HCT116 (cell line): ENCODE data around the gene BORA. TPM values are rescaled to one million over a fixed set of nuclear protein-coding genes. Genes with fewer than 3 reads are reported as not detected.

Experiments used
- ATAC-seq: fragments of 200-7000 bp; cut with Tn5 transposase; 2 replicates; pipeline ENCODE4 v1.9.1; 2020; ENCODE audit warnings: mild to moderate bottlenecking, moderate library complexity
- BruUV-seq: library from RNA; stranded (reverse); fragments of 400-500 nt; replicated peaks from 2 replicates; lab custom pipeline; 2021; lab: Mats Ljungman, UMichigan
- CTCF ChIA-PET: fragments of 300-600 bp; sonication (Branson Sonifier 250); formaldehyde crosslinking; loops from one replicate; lab custom pipeline; 2021; ENCODE audit warnings: antibody characterized with exemption; lab: Charles Lee
- POLR2A ChIA-PET: fragments of 300-600, 350-600 bp; sonication (Branson Sonifier 250); formaldehyde crosslinking; loops from one replicate; lab custom pipeline; 2021; ENCODE audit warnings: antibody characterized with exemption; lab: Charles Lee
- RAD21 ChIA-PET, 2 experiments: fragments of 300-600 bp; sonication (Branson Sonifier 250); formaldehyde crosslinking; loops; one replicate each; lab custom pipeline; 2023; ENCODE audit warnings: low total read pairs in 2 of 2; ENCODE audit not compliant: uncharacterized antibody in 2 of 2, unreplicated experiment in 2 of 2, low non-redundant PET in 1 of 2; lab: Charles Lee
- DNase-seq: peaks from one replicate; pipeline ENCODE4 v3.0.0-alpha.2; 2010; ENCODE audit warnings: low read depth, low spot score
- H2AFZ ChIP-seq: fragments of 200-600 bp; shearing (Covaris generic), sonication (generic); 2 replicates; pipeline ENCODE4 v1.6.1; 2017; ENCODE audit warnings: low read depth, mixed run types, mixed read lengths, antibody characterized with exemption, low read length; ENCODE audit not compliant: poor library complexity, severe bottlenecking
- H3K27ac ChIP-seq: 2 replicates; pipeline ENCODE4 v1.5.1; 2012; ENCODE audit warnings: low read depth, low read length
- H3K27me3 ChIP-seq: fragments of 200-600 bp; sonication (generic); 2 replicates; pipeline ENCODE4 v1.6.1; 2016; ENCODE audit warnings: mixed run types, low read length, mixed read lengths; ENCODE audit not compliant: insufficient read depth
- H3K36me3 ChIP-seq, 2 experiments: fragments of 200-500 bp in 1 of 2; fragments of 200-600 bp in 1 of 2; sonication (Bioruptor generic) in 1 of 2; sonication (generic) in 1 of 2; 2 replicates each; pipeline versions ENCODE4 v1.5.1 to v1.6.1; 2014 to 2016; ENCODE audit warnings: low read length in 2 of 2, inconsistent platforms in 1 of 2, mixed read lengths in 1 of 2, mixed run types in 1 of 2; ENCODE audit not compliant: insufficient read depth in 2 of 2, control insufficient read depth in 1 of 2
- H3K4me1 ChIP-seq, 2 experiments: fragments of 200-600 bp in 1 of 2; sonication (generic) in 1 of 2; 2 replicates each; pipeline versions ENCODE4 v1.5.1 to v1.6.1; 2012 to 2017; ENCODE audit warnings: low read length in 2 of 2, inconsistent platforms in 1 of 2, mild to moderate bottlenecking in 1 of 2, mixed read lengths in 1 of 2, mixed run types in 1 of 2, moderate library complexity in 1 of 2; ENCODE audit not compliant: insufficient read depth in 2 of 2, control insufficient read depth in 1 of 2
- H3K4me2 ChIP-seq: fragments of 200-600 bp; sonication (generic); 2 replicates; pipeline ENCODE4 v1.6.1; 2017; ENCODE audit warnings: mixed run types, low read length, mixed read lengths
- H3K4me3 ChIP-seq, 2 experiments: fragments of 200-600 bp in 1 of 2; sonication (generic) in 1 of 2; replicated peaks in 1 of 2; 2 replicates each; pipeline ENCODE4 v1.5.1; 2011 to 2016; ENCODE audit warnings: low read length in 2 of 2, control low read depth in 1 of 2, low read depth in 1 of 2, mild to moderate bottlenecking in 1 of 2, mixed read lengths in 1 of 2, mixed run types in 1 of 2
- H3K79me2 ChIP-seq: fragments of 200-600 bp; sonication (generic); 2 replicates; pipeline ENCODE4 v1.6.1; 2017; ENCODE audit warnings: mild to moderate bottlenecking, mixed run types, low read length, moderate library complexity, mixed read lengths; ENCODE audit not compliant: insufficient read depth
- H3K9ac ChIP-seq: fragments of 200-600 bp; sonication (generic); 2 replicates; pipeline ENCODE4 v1.6.1; 2016; ENCODE audit warnings: low read length, mixed read lengths
- H3K9me2 ChIP-seq: fragments of 200-600 bp; sonication (generic), shearing (Covaris generic); 2 replicates; pipeline ENCODE4 v1.6.1; 2017; ENCODE audit warnings: mixed run types, mild to moderate bottlenecking, moderate library complexity; ENCODE audit not compliant: insufficient read depth
- H3K9me3 ChIP-seq, 2 experiments: fragments of 200-500 bp in 1 of 2; fragments of 200-600 bp in 1 of 2; sonication (Bioruptor generic) in 1 of 2; sonication (generic) in 1 of 2; 2 replicates each; pipeline ENCODE4 v1.6.1; 2014 to 2017; ENCODE audit warnings: low read length in 2 of 2, mixed read lengths in 2 of 2, inconsistent platforms in 1 of 2, low read depth in 1 of 2, mild to moderate bottlenecking in 1 of 2, mixed run types in 1 of 2, moderate library complexity in 1 of 2; ENCODE audit not compliant: control insufficient read depth in 1 of 2, insufficient read depth in 1 of 2
- H4K20me1 ChIP-seq: fragments of 200-600 bp; sonication (generic), shearing (Covaris generic); 2 replicates; pipeline ENCODE4 v1.6.1; 2017; ENCODE audit warnings: mixed run types, mild to moderate bottlenecking, moderate library complexity; ENCODE audit not compliant: insufficient read depth
- CBX3 ChIP-seq: IDR thresholded peaks from 2 replicates; pipeline ENCODE4 v1.6.1; 2012; ENCODE audit warnings: low read depth
- CEBPB ChIP-seq: IDR thresholded peaks from 2 replicates; pipeline ENCODE4 v1.6.1; 2012; ENCODE audit warnings: low read depth
- EGR1 ChIP-seq: IDR thresholded peaks from 2 replicates; pipeline ENCODE4 v1.6.1; 2012; ENCODE audit warnings: low read depth
- ELF1 ChIP-seq: IDR thresholded peaks from 2 replicates; pipeline ENCODE4 v1.6.1; 2012; ENCODE audit warnings: low read depth, borderline replicate concordance
- EZH2 ChIP-seq: fragments of 200-600 bp; sonication (generic); IDR thresholded peaks from 2 replicates; pipeline ENCODE4 v1.6.1; 2017; ENCODE audit warnings: antibody characterized with exemption, mixed run types
- EZH2phosphoT487 ChIP-seq: fragments of 200-600 bp; IDR thresholded peaks from 2 replicates; pipeline ENCODE4 v1.6.1; 2018; ENCODE audit warnings: antibody characterized with exemption, borderline replicate concordance
- FOSL1 ChIP-seq: IDR thresholded peaks from 2 replicates; pipeline ENCODE4 v1.6.1; 2012; ENCODE audit warnings: low read depth
- JUND ChIP-seq: IDR thresholded peaks from 2 replicates; pipeline ENCODE4 v1.6.1; 2012
- POLR2A ChIP-seq: IDR thresholded peaks from 2 replicates; pipeline ENCODE4 v1.7.0; 2011; ENCODE audit warnings: borderline replicate concordance; ENCODE audit not compliant: insufficient read depth, insufficient read length; ENCODE audit errors: extremely low read depth
- POLR2AphosphoS5 ChIP-seq: IDR thresholded peaks from 2 replicates; pipeline ENCODE4 v1.6.1; 2011; ENCODE audit warnings: mild to moderate bottlenecking, low read depth, low read length, moderate library complexity
- SIN3A ChIP-seq: IDR thresholded peaks from 2 replicates; pipeline ENCODE4 v1.6.1; 2012; ENCODE audit warnings: low read depth
- SP1 ChIP-seq: IDR thresholded peaks from 2 replicates; pipeline ENCODE4 v1.6.1; 2012; ENCODE audit warnings: low read depth
- SRF ChIP-seq: IDR thresholded peaks from 2 replicates; pipeline ENCODE4 v1.6.1; 2012; ENCODE audit warnings: low read depth
- TCF7L2 ChIP-seq: IDR thresholded peaks from 2 replicates; pipeline ENCODE4 v1.7.0; 2011; ENCODE audit warnings: borderline replicate concordance, inconsistent platforms; ENCODE audit not compliant: insufficient read depth, insufficient read length; ENCODE audit errors: extremely low read depth
- YY1 ChIP-seq: IDR thresholded peaks from 2 replicates; pipeline ENCODE4 v1.6.1; 2011; ENCODE audit warnings: low read length, low read depth, moderate library complexity, mild to moderate bottlenecking; ENCODE audit not compliant: insufficient replicate concordance; ENCODE audit errors: extremely low read depth
- ZFX ChIP-seq: fragments of 450-650 bp; IDR thresholded peaks from 2 replicates; pipeline ENCODE4 v1.6.1; 2017
- intact Hi-C: fragments of 100-400 bp; cut with micrococcal nuclease; formaldehyde crosslinking; loops from 2 replicates; pipeline ENCODE4 v1.10.0; 2022
- total RNA-seq: library from RNA; stranded (reverse); gene quantifications from one replicate; pipeline ENCODE4 v1.2.1, GENCODE V29; 2021; ENCODE audit not compliant: unreplicated experiment
- TF ChIP-seq, protein P1 (sequence below): IDR thresholded peaks from 2 replicates; pipeline ENCODE4 v1.6.1; 2011; ENCODE audit warnings: mild to moderate bottlenecking, low read length, moderate library complexity; ENCODE audit not compliant: insufficient replicate concordance; ENCODE audit errors: extremely low read depth
- TF ChIP-seq, protein P2 (sequence below): IDR thresholded peaks from 2 replicates; pipeline ENCODE4 v1.6.1; 2012; ENCODE audit warnings: low read depth
- TF ChIP-seq, protein P3 (sequence below), 3 experiments: fragments of 200-600 bp in 1 of 3; sonication (generic) in 1 of 3; IDR thresholded peaks in 2 of 3; conservative IDR thresholded peaks in 1 of 3; 2 replicates each; pipeline ENCODE4 v1.5.1; 2012 to 2017; ENCODE audit warnings: low read depth in 2 of 3, low read length in 2 of 3, antibody characterized with exemption in 1 of 3, borderline replicate concordance in 1 of 3, control low read depth in 1 of 3, mild to moderate bottlenecking in 1 of 3, mixed read lengths in 1 of 3, mixed run types in 1 of 3, moderate library complexity in 1 of 3; ENCODE audit not compliant: insufficient read depth in 1 of 3
- TF ChIP-seq, protein P4 (sequence below): IDR thresholded peaks from 2 replicates; pipeline ENCODE4 v1.6.1; 2012

Gene BORA
- total RNA-seq, 1 experiment from 2014 or later = 27.6 TPM

DNA sequence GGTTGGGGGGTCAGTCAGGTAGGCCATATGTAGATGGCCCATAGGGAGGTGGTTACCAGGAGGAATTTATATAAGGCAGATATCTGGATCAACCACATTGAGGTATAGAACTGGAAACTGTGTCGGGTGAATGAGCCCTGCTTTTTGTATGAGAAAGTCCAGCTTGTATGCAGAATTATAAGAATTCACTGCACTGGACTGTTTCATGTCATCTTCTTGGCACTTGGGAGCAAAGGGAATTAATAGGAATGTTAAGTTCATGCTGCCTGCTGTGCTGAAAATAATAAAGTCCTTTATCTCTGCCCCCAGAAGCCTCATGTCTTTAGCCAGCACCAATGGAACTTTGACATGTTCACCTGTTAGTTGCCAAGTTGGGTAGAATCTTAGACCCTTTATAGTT, 12.3 kb downstream of the BORA start:
- Histone ChIP-seq H2AFZ (no peak overlapping the region), H3K79me2 (peaks cover 93% of the 10 kb centered on the region), H3K27ac (no peak overlapping the region), H3K4me3 (no peak overlapping the region), H3K27me3 (no peaks in the 10 kb centered on the region), H3K9me2 (no peaks in the 10 kb centered on the region), H3K4me2 (no peak overlapping the region), H4K20me1 (no peaks in the 10 kb centered on the region), H3K4me1 (no peaks in the 10 kb centered on the region), H3K9me3 (no peaks in the 10 kb centered on the region), H3K9ac (no peak overlapping the region), H3K36me3 (peaks cover 32 to 38% of the 10 kb centered on the region in 2 experiments)
- TF ChIP-seq EGR1 (no peak), EZH2 (no peak), POLR2A (no peak), SIN3A (no peak), CBX3 (no peak), YY1 (no peak), TCF7L2 (no peak), EZH2phosphoT487 (no peak), SRF (no peak), CEBPB (no peak), ELF1 (no peak), ZFX (no peak), SP1 (no peak), JUND (no peak), POLR2AphosphoS5 (no peak), FOSL1 (no peak)
- TF ChIP-seq, protein P1, sequence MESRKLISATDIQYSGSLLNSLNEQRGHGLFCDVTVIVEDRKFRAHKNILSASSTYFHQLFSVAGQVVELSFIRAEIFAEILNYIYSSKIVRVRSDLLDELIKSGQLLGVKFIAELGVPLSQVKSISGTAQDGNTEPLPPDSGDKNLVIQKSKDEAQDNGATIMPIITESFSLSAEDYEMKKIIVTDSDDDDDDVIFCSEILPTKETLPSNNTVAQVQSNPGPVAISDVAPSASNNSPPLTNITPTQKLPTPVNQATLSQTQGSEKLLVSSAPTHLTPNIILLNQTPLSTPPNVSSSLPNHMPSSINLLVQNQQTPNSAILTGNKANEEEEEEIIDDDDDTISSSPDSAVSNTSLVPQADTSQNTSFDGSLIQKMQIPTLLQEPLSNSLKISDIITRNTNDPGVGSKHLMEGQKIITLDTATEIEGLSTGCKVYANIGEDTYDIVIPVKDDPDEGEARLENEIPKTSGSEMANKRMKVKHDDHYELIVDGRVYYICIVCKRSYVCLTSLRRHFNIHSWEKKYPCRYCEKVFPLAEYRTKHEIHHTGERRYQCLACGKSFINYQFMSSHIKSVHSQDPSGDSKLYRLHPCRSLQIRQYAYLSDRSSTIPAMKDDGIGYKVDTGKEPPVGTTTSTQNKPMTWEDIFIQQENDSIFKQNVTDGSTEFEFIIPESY = no peak
- TF ChIP-seq, protein P2, sequence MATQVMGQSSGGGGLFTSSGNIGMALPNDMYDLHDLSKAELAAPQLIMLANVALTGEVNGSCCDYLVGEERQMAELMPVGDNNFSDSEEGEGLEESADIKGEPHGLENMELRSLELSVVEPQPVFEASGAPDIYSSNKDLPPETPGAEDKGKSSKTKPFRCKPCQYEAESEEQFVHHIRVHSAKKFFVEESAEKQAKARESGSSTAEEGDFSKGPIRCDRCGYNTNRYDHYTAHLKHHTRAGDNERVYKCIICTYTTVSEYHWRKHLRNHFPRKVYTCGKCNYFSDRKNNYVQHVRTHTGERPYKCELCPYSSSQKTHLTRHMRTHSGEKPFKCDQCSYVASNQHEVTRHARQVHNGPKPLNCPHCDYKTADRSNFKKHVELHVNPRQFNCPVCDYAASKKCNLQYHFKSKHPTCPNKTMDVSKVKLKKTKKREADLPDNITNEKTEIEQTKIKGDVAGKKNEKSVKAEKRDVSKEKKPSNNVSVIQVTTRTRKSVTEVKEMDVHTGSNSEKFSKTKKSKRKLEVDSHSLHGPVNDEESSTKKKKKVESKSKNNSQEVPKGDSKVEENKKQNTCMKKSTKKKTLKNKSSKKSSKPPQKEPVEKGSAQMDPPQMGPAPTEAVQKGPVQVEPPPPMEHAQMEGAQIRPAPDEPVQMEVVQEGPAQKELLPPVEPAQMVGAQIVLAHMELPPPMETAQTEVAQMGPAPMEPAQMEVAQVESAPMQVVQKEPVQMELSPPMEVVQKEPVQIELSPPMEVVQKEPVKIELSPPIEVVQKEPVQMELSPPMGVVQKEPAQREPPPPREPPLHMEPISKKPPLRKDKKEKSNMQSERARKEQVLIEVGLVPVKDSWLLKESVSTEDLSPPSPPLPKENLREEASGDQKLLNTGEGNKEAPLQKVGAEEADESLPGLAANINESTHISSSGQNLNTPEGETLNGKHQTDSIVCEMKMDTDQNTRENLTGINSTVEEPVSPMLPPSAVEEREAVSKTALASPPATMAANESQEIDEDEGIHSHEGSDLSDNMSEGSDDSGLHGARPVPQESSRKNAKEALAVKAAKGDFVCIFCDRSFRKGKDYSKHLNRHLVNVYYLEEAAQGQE = no peak
- TF ChIP-seq, protein P3, sequence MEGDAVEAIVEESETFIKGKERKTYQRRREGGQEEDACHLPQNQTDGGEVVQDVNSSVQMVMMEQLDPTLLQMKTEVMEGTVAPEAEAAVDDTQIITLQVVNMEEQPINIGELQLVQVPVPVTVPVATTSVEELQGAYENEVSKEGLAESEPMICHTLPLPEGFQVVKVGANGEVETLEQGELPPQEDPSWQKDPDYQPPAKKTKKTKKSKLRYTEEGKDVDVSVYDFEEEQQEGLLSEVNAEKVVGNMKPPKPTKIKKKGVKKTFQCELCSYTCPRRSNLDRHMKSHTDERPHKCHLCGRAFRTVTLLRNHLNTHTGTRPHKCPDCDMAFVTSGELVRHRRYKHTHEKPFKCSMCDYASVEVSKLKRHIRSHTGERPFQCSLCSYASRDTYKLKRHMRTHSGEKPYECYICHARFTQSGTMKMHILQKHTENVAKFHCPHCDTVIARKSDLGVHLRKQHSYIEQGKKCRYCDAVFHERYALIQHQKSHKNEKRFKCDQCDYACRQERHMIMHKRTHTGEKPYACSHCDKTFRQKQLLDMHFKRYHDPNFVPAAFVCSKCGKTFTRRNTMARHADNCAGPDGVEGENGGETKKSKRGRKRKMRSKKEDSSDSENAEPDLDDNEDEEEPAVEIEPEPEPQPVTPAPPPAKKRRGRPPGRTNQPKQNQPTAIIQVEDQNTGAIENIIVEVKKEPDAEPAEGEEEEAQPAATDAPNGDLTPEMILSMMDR (IDR thresholded peaks at IDR 0.05 in 2 of 3, conservative IDR thresholded peaks at IDR 0.05 in 1 of 3; ENCODE audit: borderline replicate concordance in 1 of 3, insufficient read depth in 1 of 3, low read depth in 2 of 3, low read length in 2 of 3) = no peak
- TF ChIP-seq, protein P4, sequence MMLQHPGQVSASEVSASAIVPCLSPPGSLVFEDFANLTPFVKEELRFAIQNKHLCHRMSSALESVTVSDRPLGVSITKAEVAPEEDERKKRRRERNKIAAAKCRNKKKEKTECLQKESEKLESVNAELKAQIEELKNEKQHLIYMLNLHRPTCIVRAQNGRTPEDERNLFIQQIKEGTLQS = no peak
- ChIA-PET CTCF (no interaction called here), RAD21 (no interaction called here), POLR2A (no interaction called here)
- no peak for DNase-seq
- no peak for ATAC-seq
- intact Hi-C loops = no loop called here
- no TSS peak for BruUV-seq
